ENCODE results near the gene LMX1B.
"Not testable (repeated sequence)": the region's sequence is repeated elsewhere in the genome, so short reads cannot be mapped to it uniquely, and the experiment has no call there.

Gene LMX1B

DNA sequence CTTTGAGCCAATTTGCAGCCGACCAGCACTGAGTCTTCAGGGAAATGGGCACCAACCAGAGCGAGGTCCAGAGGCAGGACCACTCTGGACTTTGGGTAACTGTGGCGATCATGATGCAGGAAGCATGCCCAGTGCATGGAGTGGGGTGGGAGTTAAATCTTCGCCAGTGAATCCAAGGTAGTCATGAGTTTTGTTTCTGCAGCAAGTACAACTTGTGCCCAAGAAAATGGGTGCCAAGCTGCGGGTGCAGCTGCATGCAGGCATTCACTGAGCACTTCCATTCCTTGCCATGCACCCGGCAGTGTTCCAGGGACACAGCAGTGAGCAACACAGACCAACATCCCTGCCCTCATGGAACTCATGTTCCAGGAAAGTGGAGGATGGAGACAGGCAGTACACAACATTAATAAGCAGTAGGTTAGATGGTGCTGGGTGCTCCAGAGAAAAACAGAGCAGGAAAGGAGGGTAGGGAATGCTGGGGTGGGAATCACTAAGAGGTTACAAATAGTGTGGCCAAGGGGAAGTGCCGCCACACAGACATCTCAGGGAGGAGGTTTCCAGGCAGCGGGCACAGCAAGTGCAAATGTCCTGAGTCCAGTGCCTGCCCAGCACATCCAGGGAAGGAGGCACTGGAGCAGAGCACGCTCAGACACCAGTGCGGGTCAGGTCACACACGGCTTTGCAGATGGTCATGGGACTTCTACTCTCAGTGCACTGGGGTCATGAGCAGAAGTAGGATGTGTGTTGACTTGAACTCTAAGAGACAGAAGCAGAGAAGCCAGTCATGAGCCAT, 48.2 kb upstream of the LMX1B start:
- H3K27me3 ChIP-seq (ENCODE audit: insufficient read depth, poor library complexity, severe bottlenecking): no peaks in the 10 kb centered on the region
- no peak overlapping the region for H3K4me3 ChIP-seq (replicated peaks; ENCODE audit: insufficient read depth, low read length)
- no peak overlapping the region for H3K27ac ChIP-seq (replicated peaks)
- no peak for DNase-seq (ENCODE audit: low read depth in 1 of 2, low spot score in 1 of 2)
- TF ChIP-seq, protein P1, sequence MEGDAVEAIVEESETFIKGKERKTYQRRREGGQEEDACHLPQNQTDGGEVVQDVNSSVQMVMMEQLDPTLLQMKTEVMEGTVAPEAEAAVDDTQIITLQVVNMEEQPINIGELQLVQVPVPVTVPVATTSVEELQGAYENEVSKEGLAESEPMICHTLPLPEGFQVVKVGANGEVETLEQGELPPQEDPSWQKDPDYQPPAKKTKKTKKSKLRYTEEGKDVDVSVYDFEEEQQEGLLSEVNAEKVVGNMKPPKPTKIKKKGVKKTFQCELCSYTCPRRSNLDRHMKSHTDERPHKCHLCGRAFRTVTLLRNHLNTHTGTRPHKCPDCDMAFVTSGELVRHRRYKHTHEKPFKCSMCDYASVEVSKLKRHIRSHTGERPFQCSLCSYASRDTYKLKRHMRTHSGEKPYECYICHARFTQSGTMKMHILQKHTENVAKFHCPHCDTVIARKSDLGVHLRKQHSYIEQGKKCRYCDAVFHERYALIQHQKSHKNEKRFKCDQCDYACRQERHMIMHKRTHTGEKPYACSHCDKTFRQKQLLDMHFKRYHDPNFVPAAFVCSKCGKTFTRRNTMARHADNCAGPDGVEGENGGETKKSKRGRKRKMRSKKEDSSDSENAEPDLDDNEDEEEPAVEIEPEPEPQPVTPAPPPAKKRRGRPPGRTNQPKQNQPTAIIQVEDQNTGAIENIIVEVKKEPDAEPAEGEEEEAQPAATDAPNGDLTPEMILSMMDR (IDR thresholded peaks at IDR 0.05; ENCODE audit: insufficient read depth, low read length): no peak
- TF ChIP-seq GABPA (IDR thresholded peaks at IDR 0.05; ENCODE audit: low read depth) (no peak), SPI1 (IDR thresholded peaks at IDR 0.05; ENCODE audit: borderline replicate concordance, low read depth) (no peak), POLR2AphosphoS5 (IDR thresholded peaks at IDR 0.05; ENCODE audit: low read depth) (no peak)
- TF ChIP-seq, protein P2, sequence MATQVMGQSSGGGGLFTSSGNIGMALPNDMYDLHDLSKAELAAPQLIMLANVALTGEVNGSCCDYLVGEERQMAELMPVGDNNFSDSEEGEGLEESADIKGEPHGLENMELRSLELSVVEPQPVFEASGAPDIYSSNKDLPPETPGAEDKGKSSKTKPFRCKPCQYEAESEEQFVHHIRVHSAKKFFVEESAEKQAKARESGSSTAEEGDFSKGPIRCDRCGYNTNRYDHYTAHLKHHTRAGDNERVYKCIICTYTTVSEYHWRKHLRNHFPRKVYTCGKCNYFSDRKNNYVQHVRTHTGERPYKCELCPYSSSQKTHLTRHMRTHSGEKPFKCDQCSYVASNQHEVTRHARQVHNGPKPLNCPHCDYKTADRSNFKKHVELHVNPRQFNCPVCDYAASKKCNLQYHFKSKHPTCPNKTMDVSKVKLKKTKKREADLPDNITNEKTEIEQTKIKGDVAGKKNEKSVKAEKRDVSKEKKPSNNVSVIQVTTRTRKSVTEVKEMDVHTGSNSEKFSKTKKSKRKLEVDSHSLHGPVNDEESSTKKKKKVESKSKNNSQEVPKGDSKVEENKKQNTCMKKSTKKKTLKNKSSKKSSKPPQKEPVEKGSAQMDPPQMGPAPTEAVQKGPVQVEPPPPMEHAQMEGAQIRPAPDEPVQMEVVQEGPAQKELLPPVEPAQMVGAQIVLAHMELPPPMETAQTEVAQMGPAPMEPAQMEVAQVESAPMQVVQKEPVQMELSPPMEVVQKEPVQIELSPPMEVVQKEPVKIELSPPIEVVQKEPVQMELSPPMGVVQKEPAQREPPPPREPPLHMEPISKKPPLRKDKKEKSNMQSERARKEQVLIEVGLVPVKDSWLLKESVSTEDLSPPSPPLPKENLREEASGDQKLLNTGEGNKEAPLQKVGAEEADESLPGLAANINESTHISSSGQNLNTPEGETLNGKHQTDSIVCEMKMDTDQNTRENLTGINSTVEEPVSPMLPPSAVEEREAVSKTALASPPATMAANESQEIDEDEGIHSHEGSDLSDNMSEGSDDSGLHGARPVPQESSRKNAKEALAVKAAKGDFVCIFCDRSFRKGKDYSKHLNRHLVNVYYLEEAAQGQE (IDR thresholded peaks at IDR 0.05; ENCODE audit: insufficient replicate concordance, low read depth): no peak

DNA sequence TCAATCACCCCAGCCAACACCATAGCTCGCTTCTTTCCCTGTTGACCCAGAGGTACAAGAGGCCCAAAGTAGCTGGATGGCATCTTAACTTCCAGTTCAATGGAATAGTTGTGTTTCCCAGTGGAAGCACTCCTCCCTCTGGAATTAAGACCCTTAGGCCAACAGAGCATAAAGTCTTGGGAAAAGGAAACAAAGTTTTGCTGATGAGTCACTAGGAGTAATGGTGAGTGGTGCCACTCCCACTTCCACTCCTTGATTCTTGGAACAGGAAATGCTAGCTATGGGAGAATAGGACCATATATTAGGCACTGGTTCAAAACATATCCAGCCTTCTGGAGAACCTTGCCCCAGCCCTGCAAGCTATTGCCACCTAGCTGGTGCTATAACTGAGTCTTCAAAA, 44.7 kb upstream of the LMX1B start:
- H3K27ac ChIP-seq (replicated peaks): no peak overlapping the region
- no peak for TF ChIP-seq GABPA (IDR thresholded peaks at IDR 0.05; ENCODE audit: low read depth)
- TF ChIP-seq SPI1 (IDR thresholded peaks at IDR 0.05; ENCODE audit: borderline replicate concordance, low read depth): no peak
- TF ChIP-seq, protein P2 (IDR thresholded peaks at IDR 0.05; ENCODE audit: insufficient replicate concordance, low read depth): no peak
- no peaks in the 10 kb centered on the region for H3K27me3 ChIP-seq (ENCODE audit: insufficient read depth, poor library complexity, severe bottlenecking)
- DNase-seq (ENCODE audit: low read depth in 1 of 2, low spot score in 1 of 2): no peak
- H3K4me3 ChIP-seq (replicated peaks; ENCODE audit: insufficient read depth, low read length): no peak overlapping the region

DNA sequence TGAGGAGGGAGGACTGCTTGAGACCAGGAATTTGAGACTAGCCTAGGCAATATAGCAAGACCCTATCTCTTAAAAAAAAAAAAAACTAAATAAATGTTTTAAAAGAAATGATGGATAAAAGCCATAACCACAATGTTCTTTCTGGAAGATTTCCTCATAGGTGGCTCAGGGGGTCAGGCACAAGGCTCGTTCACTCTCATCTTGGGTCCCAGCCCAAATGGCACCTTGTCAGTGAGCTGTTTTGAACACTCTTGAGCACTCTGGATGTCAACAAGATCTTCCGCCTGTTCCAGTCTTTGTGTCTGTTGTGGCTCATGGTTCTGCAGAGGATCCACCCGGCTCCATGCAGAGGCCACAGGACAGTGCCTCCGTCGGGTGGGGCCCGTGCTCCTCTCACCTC, 35.7 kb upstream of the LMX1B start:
- Histone ChIP-seq H3K27me3 (ENCODE audit: insufficient read depth, poor library complexity, severe bottlenecking) (peaks cover 10% of the 10 kb centered on the region), H3K4me3 (replicated peaks; ENCODE audit: insufficient read depth, low read length) (no peak overlapping the region), H3K27ac (replicated peaks) (no peak overlapping the region)
- no peak for DNase-seq (ENCODE audit: low read depth in 1 of 2, low spot score in 1 of 2)
- TF ChIP-seq, protein P1 (IDR thresholded peaks at IDR 0.05; ENCODE audit: insufficient read depth, low read length): no peak
- TF ChIP-seq, protein P2 (IDR thresholded peaks at IDR 0.05; ENCODE audit: insufficient replicate concordance, low read depth): no peak

DNA sequence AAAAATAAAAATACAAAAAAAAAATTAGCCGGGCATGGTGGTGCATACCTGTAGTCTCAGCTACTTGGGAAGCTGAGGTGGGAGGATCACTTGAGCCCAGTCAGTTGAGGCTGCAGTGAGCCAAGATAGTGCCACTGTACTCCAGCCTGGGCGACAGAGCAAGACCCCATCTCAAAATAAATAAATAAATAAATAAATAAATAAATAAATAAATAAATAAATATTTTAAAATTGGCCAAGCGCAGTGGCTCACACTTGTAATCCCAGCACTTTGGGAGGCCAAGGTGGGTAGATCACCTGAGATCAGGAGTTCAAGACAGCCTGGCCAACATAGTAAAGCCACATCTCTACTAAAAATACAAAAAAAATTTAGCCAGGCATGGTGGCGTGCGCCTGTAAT, 33.4 kb upstream of the LMX1B start:
- not testable (repeated sequence) for H3K27me3 ChIP-seq (ENCODE audit: insufficient read depth, poor library complexity, severe bottlenecking); DNase-seq (ENCODE audit: low read depth in 1 of 2, low spot score in 1 of 2)

More for the DNA sequence above, 33.4 kb upstream of the LMX1B start:
- H3K27ac ChIP-seq (replicated peaks); H3K4me3 ChIP-seq (replicated peaks; ENCODE audit: insufficient read depth, low read length): not testable (repeated sequence)
